WTC11 (cell line): Measurements from ENCODE around the gene RAPGEF6. TPM values are rescaled to one million over a fixed set of nuclear protein-coding genes. Genes with fewer than 3 reads are reported as not detected.
"Not testable (repeated sequence)": the region's sequence is repeated elsewhere in the genome, so short reads cannot be mapped to it uniquely, and the experiment has no call there.

Source experiments
- ATAC-seq: fragments of 200-7000 bp; cut with Tn5 transposase; 2 replicates; pipeline ENCODE4 v1.10.0; 2021; ENCODE audit warnings: mild to moderate bottlenecking, moderate library complexity
- CTCF ChIA-PET: fragments of 300-600 bp; sonication (Branson Sonifier 250); formaldehyde crosslinking; loops from one replicate; lab custom pipeline; 2021; ENCODE audit warnings: antibody characterized with exemption; lab: Charles Lee
- POLR2A ChIA-PET: fragments of 350-600 bp; sonication (Branson Sonifier 250); formaldehyde crosslinking; loops from one replicate; lab custom pipeline; 2021; ENCODE audit warnings: antibody characterized with exemption; lab: Charles Lee
- DNase-seq: peaks from one replicate; pipeline ENCODE4 v3.0.0; 2021; ENCODE audit warnings: low spot score
- H3K27ac Mint-ChIP-seq: 2 replicates; pipeline ENCODE4 v1.8.0; 2021; ENCODE audit warnings: mixed read lengths
- H3K27me3 Mint-ChIP-seq: 2 replicates; pipeline ENCODE4 v1.8.0; 2021; ENCODE audit warnings: low read depth, mild to moderate bottlenecking, moderate library complexity, mixed read lengths
- H3K36me3 Mint-ChIP-seq: 2 replicates; pipeline ENCODE4 v1.8.0; 2021; ENCODE audit warnings: mixed read lengths
- H3K4me1 Mint-ChIP-seq: 2 replicates; pipeline ENCODE4 v1.8.0; 2022; ENCODE audit warnings: mixed read lengths
- H3K4me3 Mint-ChIP-seq: 2 replicates; pipeline ENCODE4 v1.8.0; 2021; ENCODE audit warnings: mild to moderate bottlenecking, moderate library complexity, mixed read lengths
- H3K9me3 Mint-ChIP-seq: 2 replicates; pipeline ENCODE4 v1.8.0; 2021; ENCODE audit warnings: mixed read lengths
- CREB1 ChIP-seq: sonication (generic); formaldehyde crosslinking; IDR thresholded peaks from 2 replicates; pipeline ENCODE4 v1.8.0; 2023; ENCODE audit warnings: mild to moderate bottlenecking, missing genetic modification reagents
- ELF4 ChIP-seq: sonication (generic); formaldehyde crosslinking; IDR thresholded peaks from 2 replicates; pipeline ENCODE4 v1.8.1; 2022; ENCODE audit warnings: low read depth, mild to moderate bottlenecking, moderate library complexity, missing genetic modification reagents
- GABPB1 ChIP-seq: sonication (generic); formaldehyde crosslinking; IDR thresholded peaks from 2 replicates; pipeline ENCODE4 v1.8.1; 2023; ENCODE audit warnings: mild to moderate bottlenecking, missing genetic modification reagents
- KAT7 ChIP-seq: sonication (generic); formaldehyde crosslinking; IDR thresholded peaks from 2 replicates; pipeline ENCODE4 v1.8.1; 2023; ENCODE audit warnings: missing genetic modification reagents, mild to moderate bottlenecking, borderline replicate concordance
- NFE2L1 ChIP-seq: sonication (generic); formaldehyde crosslinking; IDR thresholded peaks from 2 replicates; pipeline ENCODE4 v1.8.1; 2023; ENCODE audit warnings: missing genetic modification reagents
- OVOL2 ChIP-seq: fragments of 250-450 bp; sonication (Bioruptor Pico); IDR thresholded peaks from 2 replicates; pipeline ENCODE4 v1.9.0; 2021; ENCODE audit warnings: mild to moderate bottlenecking, borderline replicate concordance
- ZNF121 ChIP-seq: sonication (generic); formaldehyde crosslinking; IDR thresholded peaks from 2 replicates; pipeline ENCODE4 v1.8.0; 2023; ENCODE audit warnings: missing genetic modification reagents
- ZNF423 ChIP-seq: fragments of 250-450 bp; sonication (Bioruptor Pico); IDR thresholded peaks from 2 replicates; pipeline ENCODE4 v2.1.2; 2022; ENCODE audit warnings: mild to moderate bottlenecking, moderate library complexity
- total RNA-seq: library from RNA; stranded (reverse); gene quantifications from 3 replicates; pipeline ENCODE4 v1.2.3, GENCODE V29; 2021
- TF ChIP-seq, protein P1 (sequence below): sonication (generic); formaldehyde crosslinking; IDR thresholded peaks from 2 replicates; pipeline ENCODE4 v1.8.1; 2022; ENCODE audit warnings: low read depth, missing genetic modification reagents, borderline replicate concordance
- TF ChIP-seq, protein P2 (sequence below): sonication (generic); formaldehyde crosslinking; IDR thresholded peaks from 2 replicates; pipeline ENCODE4 v1.8.1; 2022; ENCODE audit warnings: low read depth, mild to moderate bottlenecking, moderate library complexity, missing genetic modification reagents, borderline replicate concordance
- TF ChIP-seq, protein P3 (sequence below): sonication (generic); formaldehyde crosslinking; IDR thresholded peaks from 2 replicates; pipeline ENCODE4 v1.8.0; 2022; ENCODE audit warnings: mild to moderate bottlenecking, missing genetic modification reagents
- TF ChIP-seq, protein P4 (sequence below): sonication (generic); formaldehyde crosslinking; IDR thresholded peaks from 2 replicates; pipeline ENCODE4 v1.8.0; 2023; ENCODE audit warnings: missing genetic modification reagents, mild to moderate bottlenecking, borderline replicate concordance
- TF ChIP-seq, protein P5 (sequence below): fragments of 200-600 bp; IDR thresholded peaks from 2 replicates; pipeline ENCODE4 v1.8.0; 2022; ENCODE audit warnings: antibody characterized with exemption

Gene RAPGEF6
- total RNA-seq, 1 experiment from 2014 or later = 18.0 TPM

DNA sequence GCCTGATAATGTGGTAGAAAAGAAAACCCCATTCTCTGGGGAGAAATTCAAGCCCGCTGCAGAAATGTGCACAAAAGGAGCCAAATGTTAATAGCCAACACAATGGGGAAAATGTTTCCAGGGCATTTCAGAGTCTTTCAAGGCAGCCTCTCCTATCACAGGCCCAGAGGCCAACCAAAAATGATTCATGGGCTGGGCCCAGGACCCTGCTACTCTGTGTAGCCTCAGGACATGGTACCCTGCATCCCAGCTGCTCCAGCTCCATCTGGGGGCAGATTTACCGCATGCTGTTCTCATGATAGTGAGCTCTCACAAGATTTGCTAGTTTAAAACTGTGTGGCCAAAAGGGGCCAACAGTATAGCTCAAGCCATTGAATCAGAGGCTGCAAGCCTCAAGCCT, 41.1 kb downstream of the RAPGEF6 start:
- POLR2A ChIA-PET = no interaction called here
- Mint-ChIP-seq H3K4me3 (no peak overlapping the region), H3K36me3 (peaks cover 36% of the 10 kb centered on the region)

DNA sequence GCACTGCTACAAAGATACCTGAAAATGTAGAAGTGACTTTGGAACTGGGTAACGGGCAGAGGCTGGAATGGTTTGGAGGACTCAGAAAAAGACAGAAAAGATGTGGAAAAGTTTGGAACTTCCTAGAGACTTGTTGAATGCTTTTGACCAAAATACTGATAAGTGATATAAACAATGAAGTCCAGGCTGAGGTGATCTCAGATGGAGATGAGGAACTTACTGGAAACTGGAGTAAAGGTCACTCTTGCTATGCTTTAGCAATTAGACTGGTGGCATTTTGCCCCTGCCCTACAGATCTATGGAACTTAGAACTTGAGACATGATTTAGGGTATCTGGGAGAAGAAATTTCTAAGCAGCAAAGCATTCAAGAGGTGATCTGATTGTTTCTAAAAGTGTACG, 41.6 kb downstream of the RAPGEF6 start:
- DNase-seq, POLR2A ChIA-PET, H3K27ac Mint-ChIP-seq, H3K4me1 Mint-ChIP-seq, H3K27me3 Mint-ChIP-seq, H3K4me3 Mint-ChIP-seq, ATAC-seq: not testable (repeated sequence)
- Mint-ChIP-seq H3K9me3 (peaks cover 30% of the 10 kb centered on the region), H3K36me3 (peaks cover 36% of the 10 kb centered on the region)
- CTCF ChIA-PET = interaction anchor here (0.6 kb wide), 1 partner anchor 330 kb away, joined by 3 read pairs; no protein-coding TSS in a partner anchor

More for the DNA sequence above, 41.1 kb downstream of the RAPGEF6 start:
- no peaks in the 10 kb centered on the region for H3K27me3 Mint-ChIP-seq
- TF ChIP-seq ZNF423 (CRISPR knock-in tag) (no peak), ELF4 (CRISPR knock-in tag) (no peak), OVOL2 (no peak), KAT7 (CRISPR knock-in tag) (no peak), NFE2L1 (CRISPR knock-in tag) (no peak), GABPB1 (CRISPR knock-in tag) (no peak), ZNF121 (CRISPR knock-in tag) (no peak), CREB1 (no peak)
- TF ChIP-seq, protein P1, sequence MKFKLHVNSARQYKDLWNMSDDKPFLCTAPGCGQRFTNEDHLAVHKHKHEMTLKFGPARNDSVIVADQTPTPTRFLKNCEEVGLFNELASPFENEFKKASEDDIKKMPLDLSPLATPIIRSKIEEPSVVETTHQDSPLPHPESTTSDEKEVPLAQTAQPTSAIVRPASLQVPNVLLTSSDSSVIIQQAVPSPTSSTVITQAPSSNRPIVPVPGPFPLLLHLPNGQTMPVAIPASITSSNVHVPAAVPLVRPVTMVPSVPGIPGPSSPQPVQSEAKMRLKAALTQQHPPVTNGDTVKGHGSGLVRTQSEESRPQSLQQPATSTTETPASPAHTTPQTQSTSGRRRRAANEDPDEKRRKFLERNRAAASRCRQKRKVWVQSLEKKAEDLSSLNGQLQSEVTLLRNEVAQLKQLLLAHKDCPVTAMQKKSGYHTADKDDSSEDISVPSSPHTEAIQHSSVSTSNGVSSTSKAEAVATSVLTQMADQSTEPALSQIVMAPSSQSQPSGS (CRISPR knock-in tag) = no peak
- TF ChIP-seq, protein P2, sequence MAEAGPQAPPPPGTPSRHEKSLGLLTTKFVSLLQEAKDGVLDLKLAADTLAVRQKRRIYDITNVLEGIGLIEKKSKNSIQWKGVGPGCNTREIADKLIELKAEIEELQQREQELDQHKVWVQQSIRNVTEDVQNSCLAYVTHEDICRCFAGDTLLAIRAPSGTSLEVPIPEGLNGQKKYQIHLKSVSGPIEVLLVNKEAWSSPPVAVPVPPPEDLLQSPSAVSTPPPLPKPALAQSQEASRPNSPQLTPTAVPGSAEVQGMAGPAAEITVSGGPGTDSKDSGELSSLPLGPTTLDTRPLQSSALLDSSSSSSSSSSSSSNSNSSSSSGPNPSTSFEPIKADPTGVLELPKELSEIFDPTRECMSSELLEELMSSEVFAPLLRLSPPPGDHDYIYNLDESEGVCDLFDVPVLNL = no peak
- TF ChIP-seq, protein P3, sequence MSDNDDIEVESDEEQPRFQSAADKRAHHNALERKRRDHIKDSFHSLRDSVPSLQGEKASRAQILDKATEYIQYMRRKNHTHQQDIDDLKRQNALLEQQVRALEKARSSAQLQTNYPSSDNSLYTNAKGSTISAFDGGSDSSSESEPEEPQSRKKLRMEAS = no peak
- TF ChIP-seq, protein P4, sequence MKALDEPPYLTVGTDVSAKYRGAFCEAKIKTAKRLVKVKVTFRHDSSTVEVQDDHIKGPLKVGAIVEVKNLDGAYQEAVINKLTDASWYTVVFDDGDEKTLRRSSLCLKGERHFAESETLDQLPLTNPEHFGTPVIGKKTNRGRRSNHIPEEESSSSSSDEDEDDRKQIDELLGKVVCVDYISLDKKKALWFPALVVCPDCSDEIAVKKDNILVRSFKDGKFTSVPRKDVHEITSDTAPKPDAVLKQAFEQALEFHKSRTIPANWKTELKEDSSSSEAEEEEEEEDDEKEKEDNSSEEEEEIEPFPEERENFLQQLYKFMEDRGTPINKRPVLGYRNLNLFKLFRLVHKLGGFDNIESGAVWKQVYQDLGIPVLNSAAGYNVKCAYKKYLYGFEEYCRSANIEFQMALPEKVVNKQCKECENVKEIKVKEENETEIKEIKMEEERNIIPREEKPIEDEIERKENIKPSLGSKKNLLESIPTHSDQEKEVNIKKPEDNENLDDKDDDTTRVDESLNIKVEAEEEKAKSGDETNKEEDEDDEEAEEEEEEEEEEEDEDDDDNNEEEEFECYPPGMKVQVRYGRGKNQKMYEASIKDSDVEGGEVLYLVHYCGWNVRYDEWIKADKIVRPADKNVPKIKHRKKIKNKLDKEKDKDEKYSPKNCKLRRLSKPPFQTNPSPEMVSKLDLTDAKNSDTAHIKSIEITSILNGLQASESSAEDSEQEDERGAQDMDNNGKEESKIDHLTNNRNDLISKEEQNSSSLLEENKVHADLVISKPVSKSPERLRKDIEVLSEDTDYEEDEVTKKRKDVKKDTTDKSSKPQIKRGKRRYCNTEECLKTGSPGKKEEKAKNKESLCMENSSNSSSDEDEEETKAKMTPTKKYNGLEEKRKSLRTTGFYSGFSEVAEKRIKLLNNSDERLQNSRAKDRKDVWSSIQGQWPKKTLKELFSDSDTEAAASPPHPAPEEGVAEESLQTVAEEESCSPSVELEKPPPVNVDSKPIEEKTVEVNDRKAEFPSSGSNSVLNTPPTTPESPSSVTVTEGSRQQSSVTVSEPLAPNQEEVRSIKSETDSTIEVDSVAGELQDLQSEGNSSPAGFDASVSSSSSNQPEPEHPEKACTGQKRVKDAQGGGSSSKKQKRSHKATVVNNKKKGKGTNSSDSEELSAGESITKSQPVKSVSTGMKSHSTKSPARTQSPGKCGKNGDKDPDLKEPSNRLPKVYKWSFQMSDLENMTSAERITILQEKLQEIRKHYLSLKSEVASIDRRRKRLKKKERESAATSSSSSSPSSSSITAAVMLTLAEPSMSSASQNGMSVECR (CRISPR knock-in tag) = no peak
- no peak for DNase-seq
- CTCF ChIA-PET = no interaction called here
- no peak for ATAC-seq
- peaks cover 30% of the 10 kb centered on the region for H3K9me3 Mint-ChIP-seq
- no peak overlapping the region for H3K27ac Mint-ChIP-seq
- peaks cover 7% of the 10 kb centered on the region for H3K4me1 Mint-ChIP-seq

DNA sequence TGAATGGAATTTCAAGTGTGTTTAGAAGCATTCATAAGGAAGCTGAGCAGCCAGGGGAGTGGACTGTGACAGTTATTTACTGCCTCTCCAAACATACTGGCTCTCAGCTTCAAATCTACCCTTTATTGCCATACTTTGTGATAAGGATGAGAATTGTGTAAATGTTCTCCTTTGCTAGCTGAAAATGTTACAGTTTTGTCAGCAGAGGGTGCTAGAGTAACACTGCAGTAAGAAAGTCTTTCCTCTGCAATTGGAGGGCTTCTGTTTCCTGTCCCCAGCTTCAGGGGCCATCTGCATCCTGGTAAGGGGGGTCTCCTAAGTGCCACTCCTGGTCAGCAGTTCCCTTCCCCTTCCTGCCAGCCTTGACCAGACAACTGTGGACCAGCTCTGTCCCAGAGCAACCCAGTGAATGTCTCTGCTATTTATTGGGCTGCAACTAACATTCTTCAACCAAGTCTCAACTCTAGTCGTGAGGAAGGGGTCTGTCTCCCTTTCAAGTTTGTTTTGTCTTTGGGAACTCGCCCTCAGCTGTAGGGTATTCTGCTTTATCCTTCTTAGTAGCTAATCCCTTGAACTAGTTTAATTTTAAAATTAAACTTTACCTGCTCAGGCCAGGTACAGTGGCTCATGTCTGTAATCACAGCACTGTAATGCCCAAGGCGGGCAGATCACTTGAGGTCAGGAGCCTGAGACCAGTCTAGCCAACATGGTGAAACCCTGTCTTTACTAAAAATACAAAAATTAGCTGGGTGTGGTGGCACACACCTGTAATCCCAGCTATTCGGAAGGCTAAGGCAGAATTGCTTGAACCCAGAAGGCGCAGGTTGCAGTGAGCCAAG, 45.3 kb downstream of the RAPGEF6 start:
- TF ChIP-seq, protein P5, sequence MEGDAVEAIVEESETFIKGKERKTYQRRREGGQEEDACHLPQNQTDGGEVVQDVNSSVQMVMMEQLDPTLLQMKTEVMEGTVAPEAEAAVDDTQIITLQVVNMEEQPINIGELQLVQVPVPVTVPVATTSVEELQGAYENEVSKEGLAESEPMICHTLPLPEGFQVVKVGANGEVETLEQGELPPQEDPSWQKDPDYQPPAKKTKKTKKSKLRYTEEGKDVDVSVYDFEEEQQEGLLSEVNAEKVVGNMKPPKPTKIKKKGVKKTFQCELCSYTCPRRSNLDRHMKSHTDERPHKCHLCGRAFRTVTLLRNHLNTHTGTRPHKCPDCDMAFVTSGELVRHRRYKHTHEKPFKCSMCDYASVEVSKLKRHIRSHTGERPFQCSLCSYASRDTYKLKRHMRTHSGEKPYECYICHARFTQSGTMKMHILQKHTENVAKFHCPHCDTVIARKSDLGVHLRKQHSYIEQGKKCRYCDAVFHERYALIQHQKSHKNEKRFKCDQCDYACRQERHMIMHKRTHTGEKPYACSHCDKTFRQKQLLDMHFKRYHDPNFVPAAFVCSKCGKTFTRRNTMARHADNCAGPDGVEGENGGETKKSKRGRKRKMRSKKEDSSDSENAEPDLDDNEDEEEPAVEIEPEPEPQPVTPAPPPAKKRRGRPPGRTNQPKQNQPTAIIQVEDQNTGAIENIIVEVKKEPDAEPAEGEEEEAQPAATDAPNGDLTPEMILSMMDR = peak; percentile 60
- TF ChIP-seq GABPB1 (CRISPR knock-in tag) = no peak
- TF ChIP-seq, all 79 proteins: peak for 1
- H3K9me3 Mint-ChIP-seq = peaks cover 7% of the 10 kb centered on the region
- DNase-seq (peak; percentile 20), ATAC-seq (peak; percentile 93)
- no peak overlapping the region for H3K4me3 Mint-ChIP-seq
- ChIA-PET POLR2A (interaction anchor here (0.6 kb wide), 1 partner anchor 58 kb away, joined by 3 read pairs; no protein-coding TSS in a partner anchor), CTCF (interaction anchor here (0.5 to 1.9 kb wide), 29 partner anchors 16 to 475 kb away, joined by 3 to 20 read pairs (median 4); partner anchors contain the start of genes ACSL6 and FNIP1)
- H3K36me3 Mint-ChIP-seq = peaks cover 18% of the 10 kb centered on the region
- no peak overlapping the region for H3K27ac Mint-ChIP-seq
- H3K27me3 Mint-ChIP-seq = no peaks in the 10 kb centered on the region
- H3K4me1 Mint-ChIP-seq = peaks cover 22% of the 10 kb centered on the region
